ENCODE results near the gene OCRL. TPM values are rescaled to one million over a fixed set of nuclear protein-coding genes. Genes with fewer than 3 reads are reported as not detected.

The OCRL gene
- total RNA-seq, 3 donors from 2014 or later = 27.0 to 34.5 (median 30.7) TPM

DNA sequence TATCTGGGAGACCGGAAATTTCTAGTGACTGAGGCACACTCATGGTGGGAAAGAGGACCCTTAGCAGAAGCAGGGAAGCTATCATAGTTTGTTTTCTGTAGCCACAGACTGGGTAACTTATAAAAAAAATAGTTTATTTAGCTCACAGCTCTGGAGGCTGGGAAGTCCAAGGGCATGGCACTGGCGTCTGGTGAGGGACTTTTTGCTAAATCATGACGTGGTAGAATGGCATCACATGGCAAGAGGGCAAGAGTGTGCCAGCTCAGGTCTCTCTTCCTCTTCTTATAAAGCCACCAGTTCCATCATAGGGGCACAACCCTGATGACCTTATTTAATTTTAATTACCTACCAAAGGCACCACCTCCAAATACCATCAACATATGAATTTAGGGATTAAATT, 101.4 kb downstream of the OCRL start:
- ATAC-seq = no peak
- Histone ChIP-seq H3K36me3 (ENCODE audit: low read depth) (no peaks in the 10 kb centered on the region), H3K9me3 (no peaks in the 10 kb centered on the region), H3K4me3 (no peak overlapping the region), H3K4me1 (ENCODE audit: low read depth) (no peaks in the 10 kb centered on the region)
- intact Hi-C loops (cut with DNase I, micrococcal nuclease) = no loop called here
- DNase-seq = no peak
- TF ChIP-seq CTCF (IDR thresholded peaks at IDR 0.05) = no peak

DNA sequence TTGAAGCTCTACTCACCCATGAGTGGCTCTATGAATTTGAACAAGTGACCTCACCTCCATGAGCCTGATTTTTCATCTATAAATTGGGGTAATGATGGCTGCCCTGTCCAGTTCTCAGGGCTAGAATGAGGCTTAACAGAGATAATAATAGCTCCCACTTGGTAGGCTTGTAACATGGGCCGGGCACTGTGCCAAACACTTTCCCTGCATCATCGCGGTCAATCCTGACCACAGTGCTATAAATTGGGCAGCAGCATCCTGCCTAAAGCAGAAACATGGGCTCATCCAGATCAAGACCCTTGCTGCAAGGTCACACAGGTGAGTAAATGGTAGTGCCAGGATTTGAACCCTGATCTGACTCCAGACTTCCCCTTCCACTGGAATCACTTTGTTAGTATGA, 101.9 kb downstream of the OCRL start:
- DNase-seq = no peak
- Histone ChIP-seq H3K4me3 (no peak overlapping the region), H3K36me3 (ENCODE audit: low read depth) (no peaks in the 10 kb centered on the region), H3K9me3 (no peaks in the 10 kb centered on the region), H3K4me1 (ENCODE audit: low read depth) (no peaks in the 10 kb centered on the region)
- no peak for ATAC-seq
- no peak for TF ChIP-seq CTCF (IDR thresholded peaks at IDR 0.05)
- intact Hi-C loops (cut with DNase I, micrococcal nuclease) = no loop called here

Other genes with a start within 250 kb of the OCRL start
- 10 to 100 TPM in 1 of 3 donors, 1 to 10 TPM in 2; 3.1 to 31.6 (median 6.0) TPM for gene SMARCA1, start 16.8 kb upstream of the OCRL start, total RNA-seq
- gene APLN, start 114.7 kb downstream of the OCRL start, total RNA-seq = under 1 TPM; 0.29 to 0.43 (median 0.41) TPM
- gene XPNPEP2, start 198.7 kb downstream of the OCRL start, total RNA-seq = 10 to 100 TPM in 2 of 3 donors, 1 to 10 TPM in 1; 4.9 to 14.5 (median 11.3) TPM
- 10 to 100 TPM in 1 of 3 donors, 1 to 10 TPM in 2; 6.1 to 10.1 (median 7.2) TPM for gene SASH3, start 239.7 kb downstream of the OCRL start, total RNA-seq

All from mucosa of descending colon (tissue), 3 donors.